ENCODE data around the gene PLCG1.
A peak's percentile ranks its signal among the peaks of the same experiment; 100 is the strongest.

GRCh38 chr20:41181567-41181966, 44.2 kb downstream of the PLCG1 start:
- TF ChIP-seq, protein P1, sequence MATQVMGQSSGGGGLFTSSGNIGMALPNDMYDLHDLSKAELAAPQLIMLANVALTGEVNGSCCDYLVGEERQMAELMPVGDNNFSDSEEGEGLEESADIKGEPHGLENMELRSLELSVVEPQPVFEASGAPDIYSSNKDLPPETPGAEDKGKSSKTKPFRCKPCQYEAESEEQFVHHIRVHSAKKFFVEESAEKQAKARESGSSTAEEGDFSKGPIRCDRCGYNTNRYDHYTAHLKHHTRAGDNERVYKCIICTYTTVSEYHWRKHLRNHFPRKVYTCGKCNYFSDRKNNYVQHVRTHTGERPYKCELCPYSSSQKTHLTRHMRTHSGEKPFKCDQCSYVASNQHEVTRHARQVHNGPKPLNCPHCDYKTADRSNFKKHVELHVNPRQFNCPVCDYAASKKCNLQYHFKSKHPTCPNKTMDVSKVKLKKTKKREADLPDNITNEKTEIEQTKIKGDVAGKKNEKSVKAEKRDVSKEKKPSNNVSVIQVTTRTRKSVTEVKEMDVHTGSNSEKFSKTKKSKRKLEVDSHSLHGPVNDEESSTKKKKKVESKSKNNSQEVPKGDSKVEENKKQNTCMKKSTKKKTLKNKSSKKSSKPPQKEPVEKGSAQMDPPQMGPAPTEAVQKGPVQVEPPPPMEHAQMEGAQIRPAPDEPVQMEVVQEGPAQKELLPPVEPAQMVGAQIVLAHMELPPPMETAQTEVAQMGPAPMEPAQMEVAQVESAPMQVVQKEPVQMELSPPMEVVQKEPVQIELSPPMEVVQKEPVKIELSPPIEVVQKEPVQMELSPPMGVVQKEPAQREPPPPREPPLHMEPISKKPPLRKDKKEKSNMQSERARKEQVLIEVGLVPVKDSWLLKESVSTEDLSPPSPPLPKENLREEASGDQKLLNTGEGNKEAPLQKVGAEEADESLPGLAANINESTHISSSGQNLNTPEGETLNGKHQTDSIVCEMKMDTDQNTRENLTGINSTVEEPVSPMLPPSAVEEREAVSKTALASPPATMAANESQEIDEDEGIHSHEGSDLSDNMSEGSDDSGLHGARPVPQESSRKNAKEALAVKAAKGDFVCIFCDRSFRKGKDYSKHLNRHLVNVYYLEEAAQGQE (IDR thresholded peaks at IDR 0.05; ENCODE audit: borderline replicate concordance) = no peak
- TF ChIP-seq CTCF (IDR thresholded peaks at IDR 0.05; ENCODE audit: poor library complexity, severe bottlenecking) = no peak
- no peak for TF ChIP-seq RAD21 (conservative IDR thresholded peaks at IDR 0.05)
- TF ChIP-seq EZH2 (IDR thresholded peaks at IDR 0.05; ENCODE audit: borderline replicate concordance, insufficient read depth, low read length, poor library complexity, severe bottlenecking) = no peak
- TF ChIP-seq EP300 (conservative IDR thresholded peaks at IDR 0.05; ENCODE audit: poor library complexity, severe bottlenecking) = no peak
- TF ChIP-seq TAF1 (IDR thresholded peaks at IDR 0.05; ENCODE audit: low read depth) = no peak
- no peak for TF ChIP-seq SMC3 (conservative IDR thresholded peaks at IDR 0.05; ENCODE audit: poor library complexity)
- TF ChIP-seq POLR2AphosphoS5 (IDR thresholded peaks at IDR 0.05) = peak; percentile 20
- no peak for TF ChIP-seq MXI1 (conservative IDR thresholded peaks at IDR 0.05; ENCODE audit: poor library complexity, severe bottlenecking)

All from neural cell (in vitro differentiated cells).